Ovary (tissue), 3 donors: ENCODE results near the gene RXRG.

Experiments
- CTCF ChIP-seq, 3 donors: fragments of 450-650 bp in 2 of 3; fragments of 200-600 bp in 1 of 3; IDR thresholded peaks; one replicate each; pipeline versions ENCODE4 v1.5.1 to v1.8.0; 2016 to 2022; ENCODE audit warnings: antibody characterized with exemption in 3 of 3, mild to moderate bottlenecking in 1 of 3
- EP300 ChIP-seq: sonication (generic); formaldehyde crosslinking; IDR thresholded peaks from one replicate; pipeline ENCODE4 v1.6.1; 2017; ENCODE audit warnings: antibody characterized with exemption
- POLR2A ChIP-seq: fragments of 450-650 bp; IDR thresholded peaks from one replicate; pipeline ENCODE4 v1.6.1; 2017; ENCODE audit warnings: antibody characterized with exemption, mild to moderate bottlenecking, moderate library complexity
- donor health status: DM: no; HTN: no; CAD: no.

- TF ChIP-seq CTCF (IDR thresholded peaks at IDR 0.05): no peak
- TF ChIP-seq POLR2A: no peak
- TF ChIP-seq EP300: no peak
Observed at GRCh38 chr1:165409657-165410358, 35.1 kb downstream of the RXRG start.
